GM21717 (cell line): ENCODE measurements around the gene ITGA3.

Experiments
- ATAC-seq: cut with Tn5 transposase; IDR thresholded peaks from one replicate; pipeline ENCODE4 v1.9.1; 2021; ENCODE audit warnings: mild to moderate bottlenecking, moderate library complexity; ENCODE audit not compliant: unreplicated experiment

The ITGA3 gene

DNA sequence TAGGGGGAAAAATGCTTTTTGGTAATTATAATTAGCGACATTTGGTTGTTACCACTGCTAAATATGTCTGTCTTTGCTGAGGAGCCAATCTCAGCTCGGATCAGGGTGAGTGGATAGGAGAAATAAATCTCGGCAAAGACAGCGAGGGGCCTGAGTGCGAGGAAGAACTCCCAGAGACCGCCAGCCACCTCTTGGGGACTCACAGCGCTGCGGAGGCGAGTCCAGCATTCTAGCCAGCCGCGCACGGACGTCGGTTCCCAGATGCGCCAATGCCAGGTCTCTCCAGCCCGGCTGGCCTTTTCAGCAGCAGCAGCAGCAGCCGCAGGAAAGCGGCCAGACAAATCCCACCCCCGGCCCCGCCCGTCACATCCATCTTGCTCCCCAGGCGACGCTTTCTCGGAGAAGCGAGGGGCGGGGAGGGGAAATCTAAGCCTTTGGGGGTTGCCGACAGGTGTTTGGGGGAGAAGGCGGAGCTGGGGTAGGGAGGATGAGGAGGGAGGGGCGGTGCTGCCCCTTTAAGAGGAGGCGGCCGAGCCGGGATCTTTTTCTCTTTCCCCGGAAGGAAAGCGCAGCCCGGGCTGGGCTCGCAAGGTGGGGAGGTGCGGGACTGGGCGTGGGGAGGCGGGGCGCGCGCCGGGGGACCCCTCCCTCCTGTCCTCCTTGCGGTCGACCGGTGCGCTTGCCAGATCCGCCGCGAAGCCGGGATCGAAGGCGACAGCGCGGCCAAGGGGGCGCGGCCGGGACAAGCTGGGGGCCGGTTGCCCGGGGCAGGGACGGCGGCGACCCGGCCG lies at the start of gene ITGA3:
Gene ITGA3 (plus strand): TSS at position 685 of the 791 bp plus-strand sequence. CDS start 330 bp downstream, outside the sequence.
- no peak for ATAC-seq

DNA sequence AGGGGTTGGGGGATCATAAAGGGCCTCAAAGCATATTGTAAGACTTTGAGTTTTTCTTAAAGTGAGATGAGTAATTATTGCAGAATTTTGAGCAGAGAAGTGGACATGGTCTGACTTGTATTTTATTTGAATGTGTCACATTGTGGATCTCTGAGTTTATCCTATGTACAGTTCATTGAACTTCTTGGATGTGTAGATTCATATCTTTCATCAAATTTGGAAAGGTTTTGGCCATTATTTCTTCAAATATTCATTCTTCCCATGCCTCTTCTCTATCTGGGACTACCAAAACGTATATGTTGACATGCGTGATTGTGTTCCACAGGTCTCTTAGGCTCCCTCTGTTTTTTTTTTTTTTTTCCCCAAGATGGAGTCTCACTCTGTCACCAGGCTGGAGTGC lies 46.6 kb upstream of the ITGA3 start:
- no peak for ATAC-seq

DNA sequence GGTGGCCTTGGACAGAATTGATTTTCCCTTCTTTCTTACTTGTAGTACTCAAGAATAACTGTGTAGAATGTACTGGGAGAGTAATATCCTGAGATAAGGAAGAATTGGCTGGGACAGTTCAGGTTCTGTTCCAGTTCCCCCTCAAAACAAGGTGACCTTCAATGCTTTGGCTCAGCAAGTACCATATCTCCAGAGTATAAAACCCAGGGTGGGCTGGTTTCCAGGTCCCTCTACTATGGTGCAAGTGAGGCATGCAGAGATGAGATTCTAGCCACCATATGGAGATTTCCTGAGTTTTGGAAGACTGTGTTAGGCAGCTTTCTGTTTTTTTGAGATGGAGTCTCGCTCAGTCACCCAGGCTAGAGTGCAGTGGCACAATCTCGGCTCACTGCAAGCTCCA lies 42.8 kb upstream of the ITGA3 start:
- no peak for ATAC-seq

DNA sequence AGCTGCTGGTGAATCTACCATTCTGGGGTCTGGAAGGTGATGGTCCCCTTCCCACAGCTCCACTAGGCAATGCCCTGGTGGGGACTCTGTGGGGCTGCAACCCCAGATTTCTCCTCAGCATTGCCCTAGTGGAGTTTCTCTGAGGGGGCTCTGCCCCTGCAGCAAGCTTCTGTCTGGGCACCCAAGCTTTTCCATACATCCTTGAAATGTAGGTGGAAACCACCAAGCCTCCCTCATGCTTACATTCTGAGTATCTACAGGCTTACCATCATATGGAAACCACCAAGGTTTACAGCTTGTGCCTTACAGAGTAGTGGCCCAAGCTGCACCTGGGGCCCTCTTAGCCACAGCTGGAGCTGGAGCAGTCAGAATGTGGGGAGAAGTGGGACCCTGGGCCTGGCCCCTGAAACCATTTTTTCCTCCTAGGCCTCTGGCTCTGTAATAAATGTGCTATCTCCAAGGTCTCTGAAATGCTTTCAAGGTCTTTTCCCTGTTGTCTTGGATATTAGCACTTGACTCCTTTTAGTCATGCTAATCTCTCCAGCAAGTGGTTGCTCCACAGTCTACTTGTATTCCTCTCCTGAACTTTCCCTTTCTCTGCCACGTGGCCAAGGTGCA lies 41.3 kb upstream of the ITGA3 start:
- ATAC-seq, result no peak

DNA sequence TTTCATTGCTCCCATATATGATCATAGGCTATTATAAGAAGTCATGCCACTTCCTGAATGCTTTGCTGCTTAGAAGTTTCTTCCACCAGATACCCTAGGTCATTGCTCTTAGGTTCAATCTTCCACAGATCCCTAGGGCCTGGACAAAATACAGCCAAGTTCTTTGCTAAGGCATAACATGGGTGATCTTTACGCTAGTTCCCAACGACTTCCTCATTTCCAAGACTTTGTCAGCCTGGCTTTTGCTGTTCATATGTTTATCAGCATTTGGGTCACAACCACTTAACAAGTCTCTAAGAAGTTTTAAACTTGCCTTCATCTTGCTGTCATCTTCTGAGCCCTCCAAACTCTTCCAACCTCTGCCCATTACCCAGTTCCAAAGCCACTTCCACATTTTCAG lies 40.8 kb upstream of the ITGA3 start:
- ATAC-seq, result no peak

DNA sequence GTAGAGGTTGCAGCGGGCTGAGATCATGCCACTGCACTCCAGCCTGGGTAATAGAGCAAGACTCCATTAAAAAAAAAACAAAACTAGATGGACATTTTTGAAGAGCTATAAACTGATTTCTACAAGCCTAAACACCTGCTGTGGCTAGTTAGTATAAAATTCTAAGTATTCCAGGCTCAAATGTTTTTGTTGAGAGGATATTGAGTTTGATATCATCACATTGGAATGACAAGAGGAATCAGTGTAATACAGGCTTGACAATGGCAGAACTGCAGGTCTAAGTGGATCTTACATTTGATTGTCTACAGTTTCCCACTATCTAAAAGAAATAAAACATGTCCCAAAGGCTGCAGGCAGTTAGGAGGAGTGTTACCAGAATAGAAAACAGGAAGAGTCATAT lies 37.0 kb upstream of the ITGA3 start:
- no peak for ATAC-seq

DNA sequence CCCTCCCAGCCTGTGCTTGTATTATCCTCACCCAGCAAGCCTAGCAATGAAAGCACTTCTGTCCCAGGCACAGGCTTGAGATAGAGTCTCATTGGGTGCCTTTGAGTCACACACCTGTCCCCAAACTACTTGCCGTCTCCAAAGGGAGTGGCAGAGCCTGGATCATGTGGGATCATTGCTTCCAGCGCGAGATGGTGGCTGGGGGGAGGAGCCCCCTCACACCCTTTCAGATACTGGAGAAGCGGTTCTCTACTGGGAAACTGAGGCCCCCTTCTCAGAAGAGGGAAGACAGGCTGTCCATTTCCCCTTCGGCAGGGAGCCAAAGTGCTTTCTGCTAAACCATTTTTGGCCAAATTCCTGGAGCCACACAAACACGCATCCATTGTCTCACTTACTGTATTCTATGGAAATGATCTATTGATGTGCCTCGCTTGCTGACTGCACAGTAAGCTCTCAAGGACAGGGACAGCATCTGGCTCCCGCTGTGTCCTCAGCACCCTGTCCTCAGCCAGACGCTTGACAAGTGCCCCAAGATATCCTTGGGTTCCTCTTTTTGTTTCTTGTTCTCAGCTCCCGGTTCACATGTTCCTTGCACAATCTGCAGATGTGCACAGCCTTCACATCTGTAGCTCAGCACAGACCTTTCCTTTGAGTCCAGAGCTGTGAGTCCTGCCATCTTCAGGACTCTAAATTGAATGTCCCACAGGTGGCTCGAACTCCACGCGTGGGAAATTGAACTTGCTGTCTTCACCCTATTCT lies 34.9 kb upstream of the ITGA3 start:
- no peak for ATAC-seq

DNA sequence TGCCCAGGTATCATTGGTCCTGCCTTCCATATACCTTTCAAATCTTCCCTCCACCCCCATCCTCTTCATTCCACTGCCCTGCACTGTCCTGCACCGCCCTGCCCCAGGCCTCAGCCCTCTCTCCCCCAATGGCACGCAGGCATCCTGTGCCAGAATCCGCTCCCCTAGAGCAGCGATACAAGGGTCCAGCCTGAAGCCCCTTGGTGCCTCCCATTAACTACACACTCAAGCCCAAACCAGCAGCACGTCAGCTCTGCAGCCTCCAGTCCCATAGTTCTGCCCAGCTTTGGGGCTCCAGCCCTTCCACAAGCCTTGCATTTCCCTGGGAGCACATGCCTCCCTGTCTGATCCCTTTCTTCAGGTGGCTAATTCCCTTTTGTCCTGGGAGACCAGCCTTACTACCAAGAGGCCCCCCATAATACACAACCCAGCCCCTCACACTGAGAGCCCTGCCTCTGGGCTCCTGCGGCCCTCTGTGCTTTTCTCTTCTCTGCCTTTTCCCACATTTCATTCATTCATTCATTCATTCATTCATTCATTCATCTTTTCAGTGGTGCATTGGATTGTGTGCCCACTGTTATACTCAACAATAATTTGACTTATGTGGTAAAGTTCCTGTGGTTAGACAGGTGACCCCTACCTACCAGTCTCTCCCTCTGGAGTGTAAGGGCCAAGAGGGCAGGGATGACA lies 34.1 kb upstream of the ITGA3 start:
- no peak for ATAC-seq

DNA sequence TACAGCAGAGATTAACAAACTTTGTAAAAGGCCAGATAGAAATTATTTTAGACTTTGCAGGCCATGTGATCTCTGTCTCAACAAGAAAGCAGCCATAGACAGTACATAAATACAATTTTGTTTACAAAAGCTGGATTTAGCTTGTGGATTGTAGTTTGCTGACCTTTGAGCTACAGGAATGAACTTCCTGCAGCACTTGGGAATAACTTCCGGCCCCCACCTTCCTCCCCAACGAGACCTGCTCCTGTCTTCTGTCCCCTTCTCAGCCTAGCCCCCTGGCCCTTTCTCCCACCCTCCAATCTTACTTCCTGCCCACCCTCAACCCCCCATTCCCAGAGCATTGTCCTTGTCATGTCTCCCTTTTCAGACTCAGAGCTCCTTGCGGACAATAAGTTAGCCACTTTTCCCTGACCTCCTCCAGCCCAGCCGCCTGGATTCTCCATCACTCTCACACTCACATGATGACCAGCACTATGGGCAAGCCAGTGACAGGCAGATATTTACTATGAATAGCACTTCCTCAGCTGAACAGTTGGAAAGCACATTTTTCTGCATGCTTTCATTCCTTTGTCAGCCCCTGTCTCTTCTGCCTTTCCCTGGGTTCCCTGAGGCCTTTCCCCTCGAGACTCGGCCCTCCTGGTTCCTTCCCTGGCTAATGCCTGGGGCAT lies 33.3 kb upstream of the ITGA3 start:
- no peak for ATAC-seq

DNA sequence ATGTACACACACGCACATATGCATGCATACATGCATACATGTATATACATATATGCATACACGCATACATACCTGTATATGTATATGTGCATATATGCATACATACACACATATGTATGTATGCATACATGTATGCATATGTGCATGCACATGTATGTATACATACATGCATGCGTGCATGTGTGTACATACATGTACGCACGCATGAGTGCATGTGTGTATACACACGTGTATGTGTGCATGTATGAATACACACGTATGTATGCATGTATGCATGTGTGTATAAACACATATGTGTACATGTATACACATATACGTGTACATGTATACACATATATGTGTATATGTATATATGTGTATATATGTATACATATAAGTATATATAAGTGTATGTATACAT lies 32.4 kb upstream of the ITGA3 start:
- no peak for ATAC-seq

DNA sequence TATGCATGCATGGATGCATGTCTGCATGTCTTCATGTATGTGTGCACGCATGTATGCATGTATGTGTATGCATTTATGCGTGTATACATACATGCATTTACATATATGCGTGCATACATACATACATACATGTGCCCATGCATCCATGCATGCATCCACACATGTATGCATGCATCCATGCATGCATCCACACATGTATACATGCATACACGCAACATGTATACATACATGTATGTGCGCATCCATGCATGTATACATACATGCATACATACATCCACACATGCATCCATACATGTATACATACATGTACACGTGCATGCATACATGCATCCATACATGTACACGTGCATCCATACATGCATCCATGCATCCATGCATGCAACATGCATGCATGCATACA lies 31.1 kb upstream of the ITGA3 start:
- no peak for ATAC-seq

DNA sequence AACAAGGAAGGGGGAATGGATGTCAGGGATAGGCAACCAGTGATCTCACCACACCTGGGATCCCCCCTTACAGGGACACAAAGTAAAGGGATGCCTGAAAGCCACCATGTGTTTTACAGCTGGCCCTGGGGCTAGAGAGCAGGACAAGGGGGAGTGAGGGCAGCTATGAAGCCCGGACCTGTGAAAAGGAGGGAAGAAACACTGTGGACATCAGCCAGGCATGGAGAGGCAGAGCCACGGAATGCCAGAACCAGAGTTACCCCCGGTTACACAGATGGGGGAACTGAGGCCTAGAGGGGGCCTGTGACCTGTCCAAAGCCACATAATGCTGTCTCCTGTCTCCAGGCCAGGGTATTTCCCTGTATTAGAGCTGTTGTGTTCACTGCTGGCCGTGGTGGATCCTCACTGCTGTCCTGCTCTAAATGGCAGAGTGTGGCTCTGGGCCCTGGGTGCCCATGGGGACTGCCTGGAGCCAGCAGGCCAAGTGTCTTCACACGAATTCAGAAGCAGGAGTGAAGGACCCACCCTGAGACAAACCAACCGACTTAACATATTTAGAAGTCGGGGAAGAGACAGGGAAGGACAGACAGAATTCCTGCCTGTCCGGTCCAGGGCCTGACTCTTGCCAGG lies 29.7 kb upstream of the ITGA3 start:
- ATAC-seq, result no peak

DNA sequence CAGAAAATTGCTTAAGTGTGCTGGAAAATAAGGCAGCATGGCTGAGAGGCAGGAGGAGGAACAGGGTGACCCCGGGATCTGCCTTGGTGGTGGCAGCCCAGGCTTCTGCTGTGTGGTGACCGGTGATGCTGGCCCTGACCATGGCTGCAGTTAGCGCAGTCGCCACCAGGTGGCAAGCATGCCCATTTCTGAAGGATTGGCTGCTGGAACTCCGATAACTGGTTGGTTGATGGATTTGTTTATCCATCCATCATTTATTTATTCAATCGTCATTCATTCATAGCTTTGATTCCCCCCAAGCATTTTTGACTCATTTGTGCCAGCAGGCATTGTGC lies 29.1 kb upstream of the ITGA3 start:
- no peak for ATAC-seq

DNA sequence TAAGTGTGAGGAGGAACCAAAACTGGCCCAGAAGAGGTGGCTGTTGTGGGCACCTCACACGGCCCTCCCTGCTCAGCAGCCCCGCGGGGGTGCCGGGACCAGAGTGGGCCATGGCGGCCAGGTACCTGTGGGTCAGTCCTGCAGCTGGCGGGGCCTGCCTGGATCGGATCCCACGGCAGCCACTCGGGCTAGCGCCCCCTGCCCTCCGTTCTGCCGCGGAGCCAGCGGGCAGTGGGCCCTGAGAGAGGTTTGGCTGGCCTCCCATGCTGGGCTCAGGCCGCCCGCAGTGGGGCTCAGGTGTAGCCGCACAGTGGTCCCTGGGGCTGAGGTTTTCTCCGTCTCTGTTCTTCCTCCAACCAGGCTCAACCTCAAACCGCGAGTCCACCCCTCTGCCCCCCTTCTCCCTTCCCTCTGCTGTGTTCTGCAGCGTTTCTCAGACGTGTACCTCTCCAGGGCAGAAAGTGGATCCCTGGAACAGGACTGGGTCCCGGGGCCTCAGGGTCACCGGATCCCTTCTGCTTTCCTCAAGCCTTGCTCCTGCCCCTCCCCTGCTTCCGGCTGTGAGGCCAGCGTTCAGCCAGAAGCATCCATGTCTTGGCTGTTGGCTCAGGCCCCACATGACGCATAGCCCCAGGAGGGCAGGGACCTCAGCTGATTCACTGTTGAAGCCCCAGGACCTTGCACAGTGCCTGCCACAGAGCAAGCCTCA lies 28.6 kb upstream of the ITGA3 start:
- no peak for ATAC-seq

DNA sequence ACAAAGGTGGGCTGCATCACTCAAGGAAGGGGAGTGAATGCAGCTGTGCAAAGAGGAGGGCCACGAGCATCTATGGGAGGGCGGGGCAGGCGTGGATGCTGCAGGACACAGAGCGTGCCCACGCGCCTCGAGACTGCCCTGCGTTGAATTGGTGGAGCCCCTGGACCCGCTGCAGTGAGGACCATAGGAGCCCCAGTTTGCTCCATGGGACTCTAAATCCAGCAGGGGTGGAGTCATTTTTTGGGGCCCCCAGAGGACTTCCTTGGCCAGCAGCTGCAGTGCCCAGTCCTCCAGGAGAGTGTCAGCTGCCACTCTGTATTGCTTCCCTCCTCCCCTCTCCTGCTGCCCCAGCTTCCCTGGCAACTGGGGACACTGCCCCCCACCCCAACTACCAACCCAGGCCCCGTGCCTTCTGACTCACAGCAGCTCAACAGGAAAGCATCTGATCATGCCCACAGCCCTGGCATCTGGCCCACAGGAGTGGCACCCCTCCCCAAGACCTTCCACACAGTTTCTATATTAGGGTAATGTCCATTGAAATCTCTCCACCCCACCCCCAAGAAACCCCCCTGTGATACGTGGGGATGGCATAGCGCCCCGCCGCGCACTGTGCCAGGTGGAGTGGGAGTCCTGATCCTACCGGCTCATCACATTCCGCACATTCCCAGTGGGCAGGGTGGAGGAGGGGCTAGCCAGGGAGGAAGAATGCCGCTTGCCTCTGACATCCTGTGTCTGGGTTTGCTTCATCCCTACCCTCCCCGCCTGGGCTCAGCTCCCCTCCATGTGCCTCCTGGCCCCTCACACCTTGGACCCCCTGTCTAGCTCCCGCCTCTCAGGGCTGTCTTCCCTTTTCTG lies 27.8 kb upstream of the ITGA3 start:
- no peak for ATAC-seq

DNA sequence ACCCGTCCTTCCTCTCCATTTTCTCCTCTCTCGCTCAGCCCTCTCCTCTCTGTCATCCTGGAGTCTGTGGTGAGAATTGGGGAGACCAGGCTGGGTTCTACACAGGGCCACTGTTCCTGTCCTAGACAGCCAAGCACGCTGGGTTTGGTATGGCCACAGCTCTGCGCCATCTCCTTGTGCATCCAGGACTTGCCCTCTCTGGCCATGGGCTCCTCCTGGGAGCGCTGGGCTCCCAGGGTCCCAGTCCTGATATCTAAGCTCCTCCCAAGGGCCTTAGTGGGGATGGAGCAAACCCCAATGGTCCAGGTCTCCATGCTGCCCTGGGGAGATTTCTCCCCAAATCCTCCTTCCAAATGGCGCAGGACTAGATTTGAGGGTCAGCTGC lies 27.2 kb upstream of the ITGA3 start:
- no peak for ATAC-seq

DNA sequence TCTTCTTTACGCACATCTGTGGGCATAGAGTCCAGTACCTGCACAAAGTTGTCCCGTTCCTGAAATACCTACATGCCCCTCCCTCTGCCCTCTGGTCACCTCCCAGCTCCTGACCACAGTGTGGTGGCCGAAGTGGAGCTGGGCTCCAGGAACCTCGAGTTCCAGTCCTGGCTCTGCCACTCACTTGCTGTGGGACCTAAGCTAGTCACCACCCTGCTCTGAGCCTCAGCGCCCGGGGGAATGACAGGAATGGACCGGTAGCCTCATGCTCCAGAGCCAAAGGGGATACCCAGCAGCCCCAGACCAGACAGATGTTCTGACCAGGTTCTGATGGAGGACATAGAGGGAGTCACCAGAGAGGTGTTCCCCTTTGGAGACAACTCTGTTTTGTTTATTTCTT lies 26.7 kb upstream of the ITGA3 start:
- no peak for ATAC-seq

DNA sequence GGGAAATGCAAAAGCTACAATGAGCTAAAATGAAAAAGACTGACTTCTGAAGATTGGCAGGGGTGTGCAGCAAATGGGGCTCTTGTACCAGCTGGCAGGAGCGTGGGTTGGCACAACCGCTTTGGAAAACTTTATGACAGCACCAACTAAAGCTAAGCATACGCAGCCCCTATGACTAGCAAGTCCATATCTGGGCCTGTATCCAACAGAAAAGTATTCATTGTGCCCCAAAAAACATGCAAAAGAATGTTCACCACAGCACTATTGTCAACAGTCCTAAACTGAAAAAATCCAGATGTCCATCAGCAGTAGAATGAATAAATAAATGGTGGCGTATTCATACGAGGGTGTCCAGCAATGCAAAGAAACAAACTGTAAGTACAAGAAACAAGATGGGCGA lies 22.6 kb upstream of the ITGA3 start:
- no peak for ATAC-seq
